ENCODE measurements around the gene REM2. TPM values are rescaled to one million over a fixed set of nuclear protein-coding genes. Genes with fewer than 3 reads are reported as not detected.

The REM2 gene
- total RNA-seq, 1 donor from 2014 or later = 1.9 TPM

DNA sequence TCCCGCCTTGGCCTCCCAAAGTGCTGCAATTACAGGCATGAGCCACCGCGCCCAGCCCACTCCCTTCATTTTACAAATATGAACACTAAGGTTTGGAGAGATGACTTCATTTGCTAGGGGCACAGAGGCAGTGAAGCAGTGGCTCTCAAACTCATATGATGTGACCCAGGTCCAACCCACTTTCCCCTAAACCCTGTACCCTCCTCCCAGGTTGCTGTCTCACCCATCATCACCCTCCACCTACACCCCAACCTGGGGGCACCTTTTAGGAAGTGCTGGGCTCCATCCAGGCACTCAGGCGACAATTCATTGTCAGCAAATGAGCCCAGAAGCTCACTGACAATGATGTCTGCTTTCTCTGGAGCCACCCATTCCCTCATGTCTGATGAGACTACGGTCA lies 40.7 kb downstream of the REM2 start:
- no peak for DNase-seq (ENCODE audit: low spot score in 2 of 2)
- no peak overlapping the region for H3K4me3 ChIP-seq
- TF ChIP-seq, protein P1, sequence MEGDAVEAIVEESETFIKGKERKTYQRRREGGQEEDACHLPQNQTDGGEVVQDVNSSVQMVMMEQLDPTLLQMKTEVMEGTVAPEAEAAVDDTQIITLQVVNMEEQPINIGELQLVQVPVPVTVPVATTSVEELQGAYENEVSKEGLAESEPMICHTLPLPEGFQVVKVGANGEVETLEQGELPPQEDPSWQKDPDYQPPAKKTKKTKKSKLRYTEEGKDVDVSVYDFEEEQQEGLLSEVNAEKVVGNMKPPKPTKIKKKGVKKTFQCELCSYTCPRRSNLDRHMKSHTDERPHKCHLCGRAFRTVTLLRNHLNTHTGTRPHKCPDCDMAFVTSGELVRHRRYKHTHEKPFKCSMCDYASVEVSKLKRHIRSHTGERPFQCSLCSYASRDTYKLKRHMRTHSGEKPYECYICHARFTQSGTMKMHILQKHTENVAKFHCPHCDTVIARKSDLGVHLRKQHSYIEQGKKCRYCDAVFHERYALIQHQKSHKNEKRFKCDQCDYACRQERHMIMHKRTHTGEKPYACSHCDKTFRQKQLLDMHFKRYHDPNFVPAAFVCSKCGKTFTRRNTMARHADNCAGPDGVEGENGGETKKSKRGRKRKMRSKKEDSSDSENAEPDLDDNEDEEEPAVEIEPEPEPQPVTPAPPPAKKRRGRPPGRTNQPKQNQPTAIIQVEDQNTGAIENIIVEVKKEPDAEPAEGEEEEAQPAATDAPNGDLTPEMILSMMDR (IDR thresholded peaks at IDR 0.05) = no peak
- no peak overlapping the region for H3K27ac ChIP-seq
- peaks cover 0 to 14% of the 10 kb centered on the region in 2 donors for H3K4me1 ChIP-seq
- H3K9me3 ChIP-seq = no peaks in the 10 kb centered on the region
- H3K27me3 ChIP-seq = no peaks in the 10 kb centered on the region
- peaks cover 49 to 53% of the 10 kb centered on the region in 2 donors for H3K36me3 ChIP-seq
- intact Hi-C loops (cut with DNase I) = loop anchor here (10.0 kb wide), 1 partner anchor 381 kb away; the partner anchor contains the start of genes BCL2L2 and PPP1R3E

DNA sequence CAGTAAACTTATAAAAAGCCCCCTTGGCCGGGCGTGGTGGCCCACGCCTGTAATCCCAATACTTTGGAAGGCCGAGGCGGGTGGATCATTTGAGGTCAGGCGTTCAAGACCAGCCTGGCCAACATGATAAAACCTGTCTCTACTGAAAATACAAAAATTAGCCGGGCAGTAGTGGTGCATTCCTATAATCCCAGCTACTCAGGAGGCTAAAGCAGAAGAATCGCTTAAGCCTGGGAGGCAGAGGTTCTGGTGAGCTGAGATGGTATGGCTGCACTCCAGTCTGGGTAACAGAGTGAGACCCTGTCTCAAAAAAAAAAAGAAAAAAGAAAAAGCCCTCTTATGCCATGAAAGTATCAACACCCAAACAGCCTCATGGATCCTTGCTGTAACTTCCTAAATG lies 42.5 kb downstream of the REM2 start:
- H3K27ac ChIP-seq = no peak overlapping the region
- no peak overlapping the region for H3K4me3 ChIP-seq
- H3K27me3 ChIP-seq = no peaks in the 10 kb centered on the region
- H3K4me1 ChIP-seq = peaks cover 0 to 14% of the 10 kb centered on the region in 2 donors
- no peak for DNase-seq (ENCODE audit: low spot score in 2 of 2)
- peaks cover 47 to 49% of the 10 kb centered on the region in 2 donors for H3K36me3 ChIP-seq
- intact Hi-C loops (cut with DNase I) = loop anchor here (5.0 to 10.0 kb wide), 2 partner anchors 379 to 542 kb away; partner anchors contain the start of genes BCL2L2, NGDN and PPP1R3E
- TF ChIP-seq, protein P1 (IDR thresholded peaks at IDR 0.05) = no peak
- no peaks in the 10 kb centered on the region for H3K9me3 ChIP-seq

DNA sequence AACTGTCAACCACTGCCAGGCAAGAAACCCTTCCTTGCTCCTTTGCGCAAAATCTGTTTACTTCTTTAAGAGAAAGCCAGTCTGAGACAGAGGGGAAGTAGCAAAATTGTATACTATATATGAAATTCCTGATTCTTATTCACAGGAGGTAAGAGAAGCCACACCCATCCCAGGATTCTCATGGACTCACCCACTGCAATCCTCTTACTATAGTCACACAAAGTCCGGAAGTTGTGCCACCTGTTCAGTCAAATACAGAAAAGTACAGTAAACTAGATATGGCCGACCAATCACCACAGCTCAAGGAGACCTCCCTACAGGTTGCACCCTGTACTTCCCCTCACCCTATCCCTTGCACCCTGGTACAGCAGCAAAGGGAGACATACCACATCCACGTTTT lies 43.3 kb downstream of the REM2 start:
- intact Hi-C loops (cut with DNase I) = loop anchor here (5.0 to 10.0 kb wide), 2 partner anchors 378 to 541 kb away; partner anchors contain the start of genes BCL2L2, NGDN and PPP1R3E
- Histone ChIP-seq H3K27ac (no peak overlapping the region), H3K4me1 (peaks cover 0 to 14% of the 10 kb centered on the region in 2 donors), H3K4me3 (no peak overlapping the region), H3K36me3 (peaks cover 40 to 47% of the 10 kb centered on the region in 2 donors), H3K9me3 (no peaks in the 10 kb centered on the region), H3K27me3 (no peaks in the 10 kb centered on the region)
- TF ChIP-seq, protein P1 (IDR thresholded peaks at IDR 0.05) = no peak
- DNase-seq (ENCODE audit: low spot score in 2 of 2) = no peak

DNA sequence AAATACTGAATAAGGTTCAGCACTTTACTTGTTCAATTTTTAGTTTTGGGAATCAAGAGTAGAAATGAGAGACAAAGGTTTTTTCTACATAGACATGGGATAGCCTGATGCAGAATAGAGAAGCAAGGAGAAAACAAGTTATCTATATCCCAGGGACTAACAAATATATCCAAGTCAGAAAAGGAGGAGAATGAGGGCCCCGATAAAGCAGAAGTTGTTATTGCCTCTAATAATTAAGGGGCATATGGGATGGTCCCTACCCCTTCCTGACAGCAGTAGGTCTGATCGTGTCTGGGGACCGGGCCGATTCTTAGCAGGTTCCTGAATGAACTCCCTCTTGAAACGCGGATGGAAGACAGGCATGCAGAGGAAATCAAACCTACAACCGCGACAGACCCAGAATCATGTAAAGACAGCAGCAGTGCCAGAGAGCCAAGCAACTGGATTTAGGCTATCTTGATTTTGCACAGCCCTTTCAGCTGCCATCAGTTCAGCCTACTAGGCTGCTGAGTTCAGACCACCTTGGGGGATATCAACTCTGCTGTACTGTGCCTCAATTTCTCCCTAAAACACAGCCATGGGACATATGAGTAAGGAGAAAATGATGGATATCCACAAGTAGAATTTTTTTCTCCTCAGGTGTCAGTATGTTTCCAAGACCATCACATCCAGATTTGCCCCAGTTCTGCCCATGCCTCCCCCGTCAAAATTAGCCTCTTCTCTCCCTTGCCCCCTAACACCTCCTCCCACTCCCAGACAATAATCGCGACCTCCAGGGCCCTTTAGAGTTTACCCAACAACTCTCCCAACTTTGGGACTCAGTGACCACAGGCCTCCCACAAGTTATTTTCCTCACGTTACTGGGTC lies 45.4 kb downstream of the REM2 start:
- Histone ChIP-seq H3K9me3 (no peaks in the 10 kb centered on the region), H3K27ac (peak overlapping the region; percentile 87 to 91), H3K36me3 (peaks cover 29 to 30% of the 10 kb centered on the region in 2 donors), H3K4me3 (peak overlapping the region; percentile 85 to 87), H3K4me1 (peaks cover 0 to 14% of the 10 kb centered on the region in 2 donors), H3K27me3 (no peaks in the 10 kb centered on the region)
- no peak for DNase-seq (ENCODE audit: low spot score in 2 of 2)
- TF ChIP-seq, protein P1 (IDR thresholded peaks at IDR 0.05) = no peak
- intact Hi-C loops (cut with DNase I) = loop anchor here (1.0 to 10.0 kb wide), 4 partner anchors 9 to 539 kb away; partner anchors contain the start of genes BCL2L2, LRP10, NGDN and PPP1R3E

DNA sequence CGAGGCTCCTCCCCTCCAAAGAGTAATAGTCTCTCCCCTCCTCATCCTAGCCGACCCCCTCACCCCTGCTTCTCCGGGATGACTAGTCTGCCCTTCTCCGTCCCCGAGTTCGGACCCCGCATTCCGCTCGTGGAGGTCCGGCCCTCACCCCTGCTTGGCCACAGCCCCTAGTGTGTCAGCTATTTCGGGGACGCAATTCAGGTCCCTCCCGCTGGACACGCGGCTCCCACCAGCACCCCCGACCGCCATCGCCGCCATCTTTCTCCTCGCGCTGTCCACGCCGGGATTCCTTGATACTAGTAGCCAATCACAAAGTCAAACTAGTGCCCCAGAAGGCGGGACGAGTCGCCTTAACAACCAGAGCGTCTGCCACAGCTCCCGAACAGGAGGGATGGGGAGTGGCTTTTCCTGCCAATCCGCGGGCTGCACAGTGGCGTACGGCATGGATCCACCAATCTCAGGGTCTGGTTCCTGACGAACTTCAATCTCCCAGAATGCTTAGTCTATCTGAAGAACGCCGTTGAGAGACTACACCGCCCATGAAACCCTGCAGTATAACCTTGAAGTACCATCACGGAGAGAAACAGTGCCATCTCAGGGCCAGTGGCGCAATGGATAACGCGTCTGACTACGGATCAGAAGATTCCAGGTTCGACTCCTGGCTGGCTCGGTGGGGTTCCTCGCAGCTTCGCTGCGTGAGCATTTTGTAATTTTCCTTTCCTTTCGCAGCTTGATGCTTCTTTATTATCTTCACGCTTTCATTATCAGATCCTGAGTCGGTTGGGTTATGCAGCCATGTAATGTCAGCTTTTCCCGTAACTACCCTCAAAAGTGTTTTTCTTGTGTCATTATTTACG lies 46.3 kb downstream of the REM2 start, which contains the start of gene PRMT5:
TSS of gene PRMT5 (minus strand) at position 273 of the 857 bp plus-strand sequence. CDS start at position 258, 15 bp downstream.
- peak within 1 kb of the TSS; percentile 87 to 91 for H3K27ac ChIP-seq
- H3K36me3 ChIP-seq = peaks cover 20 to 22% of the 10 kb centered on the region in 2 donors
- TF ChIP-seq, protein P1 (IDR thresholded peaks at IDR 0.05) = no peak
- peak; percentile 99 to 100 for DNase-seq (ENCODE audit: low spot score in 2 of 2)
- no peaks in the 10 kb centered on the region for H3K27me3 ChIP-seq
- intact Hi-C loops (cut with DNase I) = loop anchor here (1.0 to 10.0 kb wide), 4 partner anchors 10 to 538 kb away; partner anchors contain the start of genes BCL2L2, LRP10, NGDN and PPP1R3E
- peaks cover 0 to 14% of the 10 kb centered on the region in 2 donors for H3K4me1 ChIP-seq
- H3K9me3 ChIP-seq = no peaks in the 10 kb centered on the region
- peak within 1 kb of the TSS; percentile 85 to 87 for H3K4me3 ChIP-seq
